GM23338 (cell line): Measurements from ENCODE around the gene GDF10. TPM values are rescaled to one million over a fixed set of nuclear protein-coding genes. Genes with fewer than 3 reads are reported as not detected.

Source experiments
- ATAC-seq: fragments of 200-7000 bp; cut with Tn5 transposase; 3 replicates; pipeline ENCODE4 v1.9.1; 2020
- DNase-seq: peaks from one replicate; pipeline ENCODE4 v3.0.0-alpha.2; 2015; ENCODE audit warnings: low spot score
- H2AFZ ChIP-seq: fragments of 200-600 bp; sonication (generic); 2 replicates; pipeline ENCODE4 v1.8.0; 2016; ENCODE audit warnings: antibody characterized with exemption, mild to moderate bottlenecking, moderate library complexity
- H3F3A ChIP-seq: fragments of 200-600 bp; sonication (generic); replicated peaks from 2 replicates; pipeline ENCODE4 v1.8.0; 2017; ENCODE audit warnings: antibody characterized with exemption, mixed run types, low read depth
- H3K27ac ChIP-seq: fragments of 200-600 bp; sonication (generic); 2 replicates; pipeline ENCODE4 v1.6.1; 2016; ENCODE audit warnings: low read depth
- H3K27me3 ChIP-seq: fragments of 200-600 bp; sonication (generic); 2 replicates; pipeline ENCODE4 v1.8.0; 2016; ENCODE audit warnings: mild to moderate bottlenecking, mixed run types, moderate library complexity; ENCODE audit not compliant: insufficient read depth
- H3K36me3 ChIP-seq: fragments of 200-600 bp; sonication (generic); 2 replicates; pipeline ENCODE4 v1.8.0; 2016; ENCODE audit warnings: mild to moderate bottlenecking; ENCODE audit not compliant: insufficient read depth
- H3K4me1 ChIP-seq: fragments of 200-600 bp; sonication (generic); 2 replicates; pipeline ENCODE4 v1.8.0; 2016; ENCODE audit warnings: mild to moderate bottlenecking, moderate library complexity; ENCODE audit not compliant: insufficient read depth
- H3K4me2 ChIP-seq: fragments of 200-600 bp; sonication (generic); 2 replicates; pipeline ENCODE4 v1.7.1; 2017; ENCODE audit warnings: mixed run types
- H3K4me3 ChIP-seq: fragments of 200-600 bp; sonication (generic); 2 replicates; pipeline ENCODE4 v1.6.1; 2016; ENCODE audit warnings: mixed run types
- H3K79me2 ChIP-seq: fragments of 200-600 bp; sonication (generic); replicated peaks from 2 replicates; pipeline ENCODE4 v1.8.0; 2017; ENCODE audit warnings: mild to moderate bottlenecking; ENCODE audit not compliant: insufficient read depth
- H3K9me2 ChIP-seq: fragments of 200-600 bp; sonication (generic); 2 replicates; pipeline ENCODE4 v1.8.0; 2017; ENCODE audit not compliant: insufficient read depth
- H4K20me1 ChIP-seq: fragments of 200-600 bp; sonication (generic); replicated peaks from 2 replicates; pipeline ENCODE4 v1.8.0; 2017; ENCODE audit warnings: mild to moderate bottlenecking; ENCODE audit not compliant: insufficient read depth
- H3K27ac Mint-ChIP-seq: 2 replicates; pipeline ENCODE4 v1.8.0; 2020; ENCODE audit warnings: inconsistent platforms, mild to moderate bottlenecking, moderate library complexity, mixed read lengths
- H3K27me3 Mint-ChIP-seq: 3 replicates; pipeline ENCODE4 v1.8.0; 2022; ENCODE audit warnings: low read depth, mild to moderate bottlenecking, moderate library complexity, mixed read lengths, inconsistent platforms; ENCODE audit not compliant: insufficient read depth, poor library complexity
- H3K36me3 Mint-ChIP-seq: 3 replicates; pipeline ENCODE4 v1.8.0; 2021; ENCODE audit warnings: low read depth, mild to moderate bottlenecking, inconsistent platforms, moderate library complexity, mixed read lengths
- H3K4me1 Mint-ChIP-seq: 3 replicates; pipeline ENCODE4 v1.8.0; 2020; ENCODE audit warnings: mild to moderate bottlenecking, inconsistent platforms, mixed read lengths
- H3K4me3 Mint-ChIP-seq: 3 replicates; pipeline ENCODE4 v1.8.0; 2021; ENCODE audit warnings: moderate library complexity, mild to moderate bottlenecking, inconsistent platforms, mixed read lengths
- H3K9me3 Mint-ChIP-seq: 3 replicates; pipeline ENCODE4 v1.8.0; 2020; ENCODE audit warnings: moderate library complexity, mild to moderate bottlenecking, inconsistent platforms, mixed read lengths
- CREB1 ChIP-seq: fragments of 250-450 bp; sonication (Bioruptor Pico); IDR thresholded peaks from 2 replicates; pipeline ENCODE4 v1.5.0; 2020; ENCODE audit warnings: low read depth, mild to moderate bottlenecking, moderate library complexity
- EZH2 ChIP-seq: fragments of 200-600 bp; sonication (generic); IDR thresholded peaks from one replicate; pipeline ENCODE4 v1.8.0; 2017; ENCODE audit warnings: antibody characterized with exemption, mild to moderate bottlenecking, low read depth; ENCODE audit not compliant: unreplicated experiment
- JUNB ChIP-seq: IDR thresholded peaks from one replicate; pipeline ENCODE4 v1.6.1; 2016; ENCODE audit warnings: antibody characterized with exemption; ENCODE audit not compliant: unreplicated experiment
- NANOG ChIP-seq: IDR thresholded peaks from 2 replicates; pipeline ENCODE4 v1.6.1; 2016; ENCODE audit warnings: antibody characterized with exemption, borderline replicate concordance
- POLR2AphosphoS5 ChIP-seq: IDR thresholded peaks from 2 replicates; pipeline ENCODE4 v1.6.1; 2016; ENCODE audit warnings: antibody characterized with exemption, low read depth
- ZNF114 ChIP-seq: fragments of 250-450 bp; sonication (Bioruptor Pico); IDR thresholded peaks from 2 replicates; pipeline ENCODE4 v1.5.0; 2020; ENCODE audit warnings: mild to moderate bottlenecking, moderate library complexity
- ZNF331 ChIP-seq: fragments of 250-450 bp; sonication (Bioruptor Pico); IDR thresholded peaks from 2 replicates; pipeline ENCODE4 v1.5.0; 2020; ENCODE audit warnings: low read depth, mild to moderate bottlenecking, moderate library complexity
- polyA plus RNA-seq: library from polyadenylated mRNA; unstranded; fragments of >200 nt; fragmentation: Nextera tagmentation; extraction: Ambion mirVana; gene quantifications from 2 replicates; pipeline ENCODE4 v1.2.1, GENCODE V29; 2016
- total RNA-seq: library from RNA; depleted of rRNA; stranded (reverse); fragments of >200 nt; shearing (Covaris generic); gene quantifications from 2 replicates; pipeline ENCODE4 v1.2.3, GENCODE V29; 2014
- TF ChIP-seq, protein P1 (sequence below): IDR thresholded peaks from one replicate; pipeline ENCODE4 v1.6.1; 2018; ENCODE audit warnings: antibody characterized with exemption; ENCODE audit not compliant: unreplicated experiment
- TF ChIP-seq, protein P2 (sequence below), 2 experiments: fragments of 200-600 bp in 1 of 2; sonication (generic) in 1 of 2; conservative IDR thresholded peaks; 2 replicates each; pipeline versions ENCODE4 v1.5.1 to v1.6.1; 2016 to 2017; ENCODE audit warnings: antibody characterized with exemption in 2 of 2, low read depth in 2 of 2, mild to moderate bottlenecking in 2 of 2, moderate library complexity in 1 of 2
- TF ChIP-seq, protein P3 (sequence below): IDR thresholded peaks from 2 replicates; pipeline ENCODE4 v1.6.1; 2016; ENCODE audit warnings: antibody characterized with exemption
- TF ChIP-seq, protein P4 (sequence below): fragments of 250-450 bp; sonication (Bioruptor Pico); IDR thresholded peaks from 2 replicates; pipeline ENCODE4 v1.5.0; 2020; ENCODE audit warnings: mild to moderate bottlenecking, moderate library complexity

The GDF10 gene
- total and polyA plus RNA-seq, 2 experiments from 2014 or later = 0.21 TPM; not detected in 1

DNA sequence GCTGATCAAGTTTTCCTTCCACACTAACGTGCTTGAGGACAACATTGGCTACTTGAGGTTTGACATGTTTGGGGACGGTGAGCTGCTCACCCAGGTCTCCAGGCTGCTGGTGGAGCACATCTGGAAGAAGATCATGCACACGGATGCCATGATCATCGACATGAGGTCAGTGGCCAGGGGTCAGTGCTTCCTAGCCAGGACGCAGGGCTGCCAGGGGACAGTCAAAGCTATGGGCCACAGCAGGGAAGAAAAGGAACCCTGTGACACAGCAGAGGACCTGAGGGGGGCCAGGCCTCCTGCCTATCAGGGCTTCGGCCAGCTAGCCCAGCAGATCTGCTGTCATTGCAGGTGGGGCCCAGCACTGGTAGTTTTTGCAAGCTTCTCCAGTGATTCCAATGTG, 53.4 kb downstream of the GDF10 start:
- no peaks in the 10 kb centered on the region; the same call in 1 of the 2 replicates for H3K9me2 ChIP-seq
- H4K20me1 ChIP-seq = no peaks in the 10 kb centered on the region
- Mint-ChIP-seq H3K36me3 (no peaks in the 10 kb centered on the region), H3K27ac (no peak overlapping the region), H3K9me3 (no peaks in the 10 kb centered on the region), H3K4me1 (no peaks in the 10 kb centered on the region), H3K4me3 (no peak overlapping the region), H3K27me3 (peaks cover 6% of the 10 kb centered on the region)
- no peaks in the 10 kb centered on the region for H3K36me3 ChIP-seq
- DNase-seq (no peak), ATAC-seq (no peak)
- H3K4me3 ChIP-seq = no peak overlapping the region
- no peak for TF ChIP-seq JUNB
- TF ChIP-seq, protein P1, sequence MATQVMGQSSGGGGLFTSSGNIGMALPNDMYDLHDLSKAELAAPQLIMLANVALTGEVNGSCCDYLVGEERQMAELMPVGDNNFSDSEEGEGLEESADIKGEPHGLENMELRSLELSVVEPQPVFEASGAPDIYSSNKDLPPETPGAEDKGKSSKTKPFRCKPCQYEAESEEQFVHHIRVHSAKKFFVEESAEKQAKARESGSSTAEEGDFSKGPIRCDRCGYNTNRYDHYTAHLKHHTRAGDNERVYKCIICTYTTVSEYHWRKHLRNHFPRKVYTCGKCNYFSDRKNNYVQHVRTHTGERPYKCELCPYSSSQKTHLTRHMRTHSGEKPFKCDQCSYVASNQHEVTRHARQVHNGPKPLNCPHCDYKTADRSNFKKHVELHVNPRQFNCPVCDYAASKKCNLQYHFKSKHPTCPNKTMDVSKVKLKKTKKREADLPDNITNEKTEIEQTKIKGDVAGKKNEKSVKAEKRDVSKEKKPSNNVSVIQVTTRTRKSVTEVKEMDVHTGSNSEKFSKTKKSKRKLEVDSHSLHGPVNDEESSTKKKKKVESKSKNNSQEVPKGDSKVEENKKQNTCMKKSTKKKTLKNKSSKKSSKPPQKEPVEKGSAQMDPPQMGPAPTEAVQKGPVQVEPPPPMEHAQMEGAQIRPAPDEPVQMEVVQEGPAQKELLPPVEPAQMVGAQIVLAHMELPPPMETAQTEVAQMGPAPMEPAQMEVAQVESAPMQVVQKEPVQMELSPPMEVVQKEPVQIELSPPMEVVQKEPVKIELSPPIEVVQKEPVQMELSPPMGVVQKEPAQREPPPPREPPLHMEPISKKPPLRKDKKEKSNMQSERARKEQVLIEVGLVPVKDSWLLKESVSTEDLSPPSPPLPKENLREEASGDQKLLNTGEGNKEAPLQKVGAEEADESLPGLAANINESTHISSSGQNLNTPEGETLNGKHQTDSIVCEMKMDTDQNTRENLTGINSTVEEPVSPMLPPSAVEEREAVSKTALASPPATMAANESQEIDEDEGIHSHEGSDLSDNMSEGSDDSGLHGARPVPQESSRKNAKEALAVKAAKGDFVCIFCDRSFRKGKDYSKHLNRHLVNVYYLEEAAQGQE = no peak
- TF ChIP-seq, protein P2, sequence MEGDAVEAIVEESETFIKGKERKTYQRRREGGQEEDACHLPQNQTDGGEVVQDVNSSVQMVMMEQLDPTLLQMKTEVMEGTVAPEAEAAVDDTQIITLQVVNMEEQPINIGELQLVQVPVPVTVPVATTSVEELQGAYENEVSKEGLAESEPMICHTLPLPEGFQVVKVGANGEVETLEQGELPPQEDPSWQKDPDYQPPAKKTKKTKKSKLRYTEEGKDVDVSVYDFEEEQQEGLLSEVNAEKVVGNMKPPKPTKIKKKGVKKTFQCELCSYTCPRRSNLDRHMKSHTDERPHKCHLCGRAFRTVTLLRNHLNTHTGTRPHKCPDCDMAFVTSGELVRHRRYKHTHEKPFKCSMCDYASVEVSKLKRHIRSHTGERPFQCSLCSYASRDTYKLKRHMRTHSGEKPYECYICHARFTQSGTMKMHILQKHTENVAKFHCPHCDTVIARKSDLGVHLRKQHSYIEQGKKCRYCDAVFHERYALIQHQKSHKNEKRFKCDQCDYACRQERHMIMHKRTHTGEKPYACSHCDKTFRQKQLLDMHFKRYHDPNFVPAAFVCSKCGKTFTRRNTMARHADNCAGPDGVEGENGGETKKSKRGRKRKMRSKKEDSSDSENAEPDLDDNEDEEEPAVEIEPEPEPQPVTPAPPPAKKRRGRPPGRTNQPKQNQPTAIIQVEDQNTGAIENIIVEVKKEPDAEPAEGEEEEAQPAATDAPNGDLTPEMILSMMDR (conservative IDR thresholded peaks at IDR 0.05; ENCODE audit: low read depth in 2 of 2) = no peak
- TF ChIP-seq NANOG = no peak
- no peak for TF ChIP-seq EZH2
- TF ChIP-seq, protein P3, sequence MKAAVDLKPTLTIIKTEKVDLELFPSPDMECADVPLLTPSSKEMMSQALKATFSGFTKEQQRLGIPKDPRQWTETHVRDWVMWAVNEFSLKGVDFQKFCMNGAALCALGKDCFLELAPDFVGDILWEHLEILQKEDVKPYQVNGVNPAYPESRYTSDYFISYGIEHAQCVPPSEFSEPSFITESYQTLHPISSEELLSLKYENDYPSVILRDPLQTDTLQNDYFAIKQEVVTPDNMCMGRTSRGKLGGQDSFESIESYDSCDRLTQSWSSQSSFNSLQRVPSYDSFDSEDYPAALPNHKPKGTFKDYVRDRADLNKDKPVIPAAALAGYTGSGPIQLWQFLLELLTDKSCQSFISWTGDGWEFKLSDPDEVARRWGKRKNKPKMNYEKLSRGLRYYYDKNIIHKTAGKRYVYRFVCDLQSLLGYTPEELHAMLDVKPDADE = no peak
- no peak for TF ChIP-seq ZNF331 (CRISPR knock-in tag)
- no peak for TF ChIP-seq ZNF114 (CRISPR knock-in tag)
- TF ChIP-seq, protein P4, sequence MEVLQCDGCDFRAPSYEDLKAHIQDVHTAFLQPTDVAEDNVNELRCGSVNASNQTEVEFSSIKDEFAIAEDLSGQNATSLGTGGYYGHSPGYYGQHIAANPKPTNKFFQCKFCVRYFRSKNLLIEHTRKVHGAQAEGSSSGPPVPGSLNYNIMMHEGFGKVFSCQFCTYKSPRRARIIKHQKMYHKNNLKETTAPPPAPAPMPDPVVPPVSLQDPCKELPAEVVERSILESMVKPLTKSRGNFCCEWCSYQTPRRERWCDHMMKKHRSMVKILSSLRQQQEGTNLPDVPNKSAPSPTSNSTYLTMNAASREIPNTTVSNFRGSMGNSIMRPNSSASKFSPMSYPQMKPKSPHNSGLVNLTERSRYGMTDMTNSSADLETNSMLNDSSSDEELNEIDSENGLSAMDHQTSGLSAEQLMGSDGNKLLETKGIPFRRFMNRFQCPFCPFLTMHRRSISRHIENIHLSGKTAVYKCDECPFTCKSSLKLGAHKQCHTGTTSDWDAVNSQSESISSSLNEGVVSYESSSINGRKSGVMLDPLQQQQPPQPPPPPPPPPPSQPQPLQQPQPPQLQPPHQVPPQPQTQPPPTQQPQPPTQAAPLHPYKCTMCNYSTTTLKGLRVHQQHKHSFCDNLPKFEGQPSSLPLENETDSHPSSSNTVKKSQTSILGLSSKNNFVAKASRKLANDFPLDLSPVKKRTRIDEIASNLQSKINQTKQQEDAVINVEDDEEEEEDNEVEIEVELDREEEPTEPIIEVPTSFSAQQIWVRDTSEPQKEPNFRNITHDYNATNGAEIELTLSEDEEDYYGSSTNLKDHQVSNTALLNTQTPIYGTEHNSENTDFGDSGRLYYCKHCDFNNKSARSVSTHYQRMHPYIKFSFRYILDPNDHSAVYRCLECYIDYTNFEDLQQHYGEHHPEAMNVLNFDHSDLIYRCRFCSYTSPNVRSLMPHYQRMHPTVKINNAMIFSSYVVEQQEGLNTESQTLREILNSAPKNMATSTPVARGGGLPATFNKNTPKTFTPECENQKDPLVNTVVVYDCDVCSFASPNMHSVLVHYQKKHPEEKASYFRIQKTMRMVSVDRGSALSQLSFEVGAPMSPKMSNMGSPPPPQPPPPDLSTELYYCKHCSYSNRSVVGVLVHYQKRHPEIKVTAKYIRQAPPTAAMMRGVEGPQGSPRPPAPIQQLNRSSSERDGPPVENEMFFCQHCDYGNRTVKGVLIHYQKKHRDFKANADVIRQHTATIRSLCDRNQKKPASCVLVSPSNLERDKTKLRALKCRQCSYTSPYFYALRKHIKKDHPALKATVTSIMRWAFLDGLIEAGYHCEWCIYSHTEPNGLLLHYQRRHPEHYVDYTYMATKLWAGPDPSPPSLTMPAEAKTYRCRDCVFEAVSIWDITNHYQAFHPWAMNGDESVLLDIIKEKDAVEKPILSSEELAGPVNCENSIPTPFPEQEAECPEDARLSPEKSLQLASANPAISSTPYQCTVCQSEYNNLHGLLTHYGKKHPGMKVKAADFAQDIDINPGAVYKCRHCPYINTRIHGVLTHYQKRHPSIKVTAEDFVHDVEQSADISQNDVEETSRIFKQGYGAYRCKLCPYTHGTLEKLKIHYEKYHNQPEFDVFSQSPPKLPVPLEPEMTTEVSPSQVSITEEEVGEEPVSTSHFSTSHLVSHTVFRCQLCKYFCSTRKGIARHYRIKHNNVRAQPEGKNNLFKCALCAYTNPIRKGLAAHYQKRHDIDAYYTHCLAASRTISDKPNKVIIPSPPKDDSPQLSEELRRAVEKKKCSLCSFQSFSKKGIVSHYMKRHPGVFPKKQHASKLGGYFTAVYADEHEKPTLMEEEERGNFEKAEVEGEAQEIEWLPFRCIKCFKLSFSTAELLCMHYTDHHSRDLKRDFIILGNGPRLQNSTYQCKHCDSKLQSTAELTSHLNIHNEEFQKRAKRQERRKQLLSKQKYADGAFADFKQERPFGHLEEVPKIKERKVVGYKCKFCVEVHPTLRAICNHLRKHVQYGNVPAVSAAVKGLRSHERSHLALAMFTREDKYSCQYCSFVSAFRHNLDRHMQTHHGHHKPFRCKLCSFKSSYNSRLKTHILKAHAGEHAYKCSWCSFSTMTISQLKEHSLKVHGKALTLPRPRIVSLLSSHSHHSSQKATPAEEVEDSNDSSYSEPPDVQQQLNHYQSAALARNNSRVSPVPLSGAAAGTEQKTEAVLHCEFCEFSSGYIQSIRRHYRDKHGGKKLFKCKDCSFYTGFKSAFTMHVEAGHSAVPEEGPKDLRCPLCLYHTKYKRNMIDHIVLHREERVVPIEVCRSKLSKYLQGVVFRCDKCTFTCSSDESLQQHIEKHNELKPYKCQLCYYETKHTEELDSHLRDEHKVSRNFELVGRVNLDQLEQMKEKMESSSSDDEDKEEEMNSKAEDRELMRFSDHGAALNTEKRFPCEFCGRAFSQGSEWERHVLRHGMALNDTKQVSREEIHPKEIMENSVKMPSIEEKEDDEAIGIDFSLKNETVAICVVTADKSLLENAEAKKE (CRISPR knock-in tag) = no peak
- no peak for TF ChIP-seq POLR2AphosphoS5
- TF ChIP-seq CREB1 (CRISPR knock-in tag) = no peak
- no peaks in the 10 kb centered on the region for H3K27me3 ChIP-seq
- no peak overlapping the region for H3K27ac ChIP-seq
- H3K4me2 ChIP-seq = no peak overlapping the region
- no peaks in the 10 kb centered on the region for H3K79me2 ChIP-seq
- no peaks in the 10 kb centered on the region for H3F3A ChIP-seq
- no peaks in the 10 kb centered on the region for H3K4me1 ChIP-seq
- no peak overlapping the region for H2AFZ ChIP-seq
